DLD1 (cell line): ENCODE data around the gene CENPV.
"Not testable (repeated sequence)": the region's sequence is repeated elsewhere in the genome, so short reads cannot be mapped to it uniquely, and the experiment has no call there.

ENCODE experiments used
- in situ Hi-C: cut with HindIII; loops from 2 replicates; pipeline ENCODE4 v1.10.0; 2017; ENCODE audit warnings: low sequenced_read_pairs

Gene CENPV

GRCh38 chr17:16314859-16315258 lies 38.4 kb downstream of the CENPV start:
- in situ Hi-C loops, result no loop called here

GRCh38 chr17:16314189-16314588 lies 39.1 kb downstream of the CENPV start:
- in situ Hi-C loops, result no loop called here

- in situ Hi-C loops, result no loop called here
Measured at GRCh38 chr17:16313139-16314090, 39.9 kb downstream of the CENPV start.

GRCh38 chr17:16312061-16312460 lies 41.2 kb downstream of the CENPV start:
- in situ Hi-C loops, result not testable (repeated sequence)

- in situ Hi-C loops, result no loop called here
Measured at GRCh38 chr17:16306211-16306610, 47.1 kb downstream of the CENPV start.

- in situ Hi-C loops, result no loop called here
Measured at GRCh38 chr17:16304830-16305229, 48.4 kb downstream of the CENPV start.

- in situ Hi-C loops, result no loop called here
Measured at GRCh38 chr17:16302856-16303255, 50.4 kb downstream of the CENPV start.

GRCh38 chr17:16301963-16302855 lies 51.1 kb downstream of the CENPV start:
- in situ Hi-C loops, result no loop called here

GRCh38 chr17:16300554-16300953 lies 52.7 kb downstream of the CENPV start:
- in situ Hi-C loops, result no loop called here

- in situ Hi-C loops, result no loop called here
Measured at GRCh38 chr17:16298140-16298662, 55.1 kb downstream of the CENPV start.

GRCh38 chr17:16297367-16298139 lies 55.7 kb downstream of the CENPV start:
- in situ Hi-C loops, result no loop called here

- in situ Hi-C loops, result not testable (repeated sequence)
Measured at GRCh38 chr17:16296072-16296471, 57.2 kb downstream of the CENPV start.

GRCh38 chr17:16294560-16294959 lies 58.7 kb downstream of the CENPV start:
- in situ Hi-C loops, result no loop called here

GRCh38 chr17:16293931-16294330 lies 59.3 kb downstream of the CENPV start:
- in situ Hi-C loops, result no loop called here
